Esophagus muscularis mucosa (tissue), 3 donors: ENCODE data around the gene NUPR1.

Experiments used
- CTCF ChIP-seq, 3 experiments: fragments of 200-600 bp in 2 of 3; fragments of 450-650 bp in 1 of 3; sonication (generic) in 2 of 3; IDR thresholded peaks; one replicate each; pipeline ENCODE4 v1.5.1; 2017 to 2019; ENCODE audit warnings: antibody characterized with exemption in 3 of 3, mild to moderate bottlenecking in 2 of 3, moderate library complexity in 1 of 3
- POLR2A ChIP-seq: fragments of 450-650 bp; IDR thresholded peaks from one replicate; pipeline ENCODE4 v1.6.1; 2017; ENCODE audit warnings: antibody characterized with exemption, moderate library complexity, mild to moderate bottlenecking, low read depth
- POLR2AphosphoS5 ChIP-seq, 2 donors: sonication (generic); formaldehyde crosslinking; IDR thresholded peaks; one replicate each; pipeline ENCODE4 v1.6.1; 2017; ENCODE audit warnings: antibody characterized with exemption in 2 of 2

GRCh38 chr16:28498666-28499381 lies 40.0 kb downstream of the NUPR1 start:
- TF ChIP-seq CTCF (IDR thresholded peaks at IDR 0.05) (no peak), POLR2A (no peak), POLR2AphosphoS5 (IDR thresholded peaks at IDR 0.05) (no peak)
